Prostate gland (tissue), 2 donors: Measurements from ENCODE around the gene TKT.

Source experiments
- POLR2AphosphoS5 ChIP-seq: sonication (generic); formaldehyde crosslinking; IDR thresholded peaks from one replicate; pipeline ENCODE4 v1.6.1; 2017; ENCODE audit warnings: antibody characterized with exemption
- TF ChIP-seq, protein P1 (sequence below), 4 experiments: fragments of 200-600 bp in 2 of 4; fragments of 450-650 bp in 2 of 4; sonication (generic) in 2 of 4; IDR thresholded peaks; 1 replicate in 3 of 4; 2 replicates in 1 of 4; pipeline ENCODE4 v1.5.1; 2016 to 2019; ENCODE audit warnings: antibody characterized with exemption in 4 of 4, mild to moderate bottlenecking in 2 of 4, moderate library complexity in 2 of 4

DNA sequence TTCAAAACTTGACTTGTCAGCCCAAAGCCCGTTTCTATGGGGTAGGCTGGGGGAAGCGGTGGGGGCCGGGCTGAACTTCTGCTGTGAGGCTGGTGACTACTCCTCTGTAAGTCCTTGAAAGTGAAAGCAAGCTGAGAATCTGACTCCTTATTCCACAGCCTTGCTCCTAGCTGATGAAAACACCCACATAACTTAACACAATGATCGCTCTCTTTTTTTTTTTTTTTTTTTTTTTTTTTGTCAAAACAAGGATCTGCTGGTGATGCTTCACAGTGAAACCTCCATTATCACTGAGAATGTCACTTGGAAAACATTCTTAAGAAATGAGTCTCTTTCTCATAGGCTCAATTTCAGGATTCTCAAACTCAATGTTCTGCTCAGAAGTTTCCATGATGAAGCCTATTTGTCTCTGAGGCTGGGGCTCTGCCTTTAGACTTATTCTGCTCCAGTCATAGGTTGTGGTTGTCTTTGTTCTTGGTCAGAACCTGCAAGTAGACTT is 31.4 kb upstream of the TKT start:
- TF ChIP-seq, protein P1, sequence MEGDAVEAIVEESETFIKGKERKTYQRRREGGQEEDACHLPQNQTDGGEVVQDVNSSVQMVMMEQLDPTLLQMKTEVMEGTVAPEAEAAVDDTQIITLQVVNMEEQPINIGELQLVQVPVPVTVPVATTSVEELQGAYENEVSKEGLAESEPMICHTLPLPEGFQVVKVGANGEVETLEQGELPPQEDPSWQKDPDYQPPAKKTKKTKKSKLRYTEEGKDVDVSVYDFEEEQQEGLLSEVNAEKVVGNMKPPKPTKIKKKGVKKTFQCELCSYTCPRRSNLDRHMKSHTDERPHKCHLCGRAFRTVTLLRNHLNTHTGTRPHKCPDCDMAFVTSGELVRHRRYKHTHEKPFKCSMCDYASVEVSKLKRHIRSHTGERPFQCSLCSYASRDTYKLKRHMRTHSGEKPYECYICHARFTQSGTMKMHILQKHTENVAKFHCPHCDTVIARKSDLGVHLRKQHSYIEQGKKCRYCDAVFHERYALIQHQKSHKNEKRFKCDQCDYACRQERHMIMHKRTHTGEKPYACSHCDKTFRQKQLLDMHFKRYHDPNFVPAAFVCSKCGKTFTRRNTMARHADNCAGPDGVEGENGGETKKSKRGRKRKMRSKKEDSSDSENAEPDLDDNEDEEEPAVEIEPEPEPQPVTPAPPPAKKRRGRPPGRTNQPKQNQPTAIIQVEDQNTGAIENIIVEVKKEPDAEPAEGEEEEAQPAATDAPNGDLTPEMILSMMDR (IDR thresholded peaks at IDR 0.05), result no peak
- TF ChIP-seq POLR2AphosphoS5, result no peak
